HFF-Myc (cell line): ENCODE measurements around the gene TENT5A.

Experiments
- DNase-seq: peaks from one replicate; pipeline ENCODE4 v3.0.0-alpha.2; 2011; ENCODE audit warnings: low read depth; ENCODE audit errors: extremely low read depth
- H3K4me3 ChIP-seq: replicated peaks from 2 replicates; pipeline ENCODE4 v1.5.1; 2011; ENCODE audit warnings: low read depth, mild to moderate bottlenecking, control low read depth, low read length
- CTCF ChIP-seq: IDR thresholded peaks from 2 replicates; pipeline ENCODE4 v1.5.1; 2012; ENCODE audit warnings: mild to moderate bottlenecking, low read depth, low read length, control low read depth; ENCODE audit errors: missing control alignments

TENT5A gene

GRCh38 chr6:81754906-81755305 lies 2.4 kb upstream of the TENT5A start:
- no peak for TF ChIP-seq CTCF
- DNase-seq = no peak
- no peak overlapping the region for H3K4me3 ChIP-seq

GRCh38 chr6:81753711-81754577 lies 1.5 kb upstream of the TENT5A start:
- no peak for DNase-seq
- peak; percentile 73 for TF ChIP-seq CTCF
- H3K4me3 ChIP-seq = peak overlapping the region; percentile 60

GRCh38 chr6:81752921-81753710 lies 635 bp upstream of the TENT5A start:
- TF ChIP-seq CTCF = no peak
- peak overlapping the region; percentile 60 for H3K4me3 ChIP-seq
- DNase-seq = no peak

- peak overlapping the region; percentile 60 for H3K4me3 ChIP-seq
- TF ChIP-seq CTCF = no peak
- DNase-seq = no peak
These were observed 945 bp downstream of the TENT5A start for GRCh38 chr6:81751388-81752083.

GRCh38 chr6:81750681-81751387 lies 1.6 kb downstream of the TENT5A start:
- TF ChIP-seq CTCF = no peak
- H3K4me3 ChIP-seq = peak overlapping the region; percentile 60
- no peak for DNase-seq

- peak overlapping the region; percentile 60 for H3K4me3 ChIP-seq
- DNase-seq = no peak
- TF ChIP-seq CTCF = no peak
These were observed 2.3 kb downstream of the TENT5A start for GRCh38 chr6:81750200-81750599.
